ENCODE data around the gene MYO3A.

DNA sequence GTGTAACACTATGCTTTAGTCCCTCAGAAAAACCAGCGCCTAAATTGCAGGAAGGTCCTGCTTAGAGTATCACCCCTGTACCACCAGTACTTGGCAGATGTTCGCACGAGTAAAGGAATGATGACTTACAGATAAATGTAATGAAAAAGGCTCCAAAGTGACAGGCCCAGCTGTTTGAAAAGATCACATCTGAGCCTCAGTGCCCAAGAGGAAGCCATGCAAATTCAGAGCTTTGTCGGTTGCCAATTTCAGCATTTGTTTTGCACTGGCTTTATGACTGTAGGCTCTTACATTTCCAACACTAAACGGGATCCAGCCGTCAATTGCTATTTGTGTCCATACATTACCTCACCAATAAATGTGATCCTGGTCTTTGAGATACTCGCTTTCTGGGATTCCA is 222.0 kb downstream of the MYO3A start:
- TF ChIP-seq CTCF (IDR thresholded peaks at IDR 0.05) (no peak), POLR2A (IDR thresholded peaks at IDR 0.05) (no peak), POLR2AphosphoS5 (IDR thresholded peaks at IDR 0.05) (no peak)

All from prostate gland (tissue), 2 donors.